GM18907 (cell line): ENCODE results near the gene EMP1.

Source experiments
- ATAC-seq: cut with Tn5 transposase; IDR thresholded peaks from one replicate; pipeline ENCODE4 v1.9.1; 2021; ENCODE audit warnings: mild to moderate bottlenecking, moderate library complexity; ENCODE audit not compliant: unreplicated experiment

EMP1 gene

DNA sequence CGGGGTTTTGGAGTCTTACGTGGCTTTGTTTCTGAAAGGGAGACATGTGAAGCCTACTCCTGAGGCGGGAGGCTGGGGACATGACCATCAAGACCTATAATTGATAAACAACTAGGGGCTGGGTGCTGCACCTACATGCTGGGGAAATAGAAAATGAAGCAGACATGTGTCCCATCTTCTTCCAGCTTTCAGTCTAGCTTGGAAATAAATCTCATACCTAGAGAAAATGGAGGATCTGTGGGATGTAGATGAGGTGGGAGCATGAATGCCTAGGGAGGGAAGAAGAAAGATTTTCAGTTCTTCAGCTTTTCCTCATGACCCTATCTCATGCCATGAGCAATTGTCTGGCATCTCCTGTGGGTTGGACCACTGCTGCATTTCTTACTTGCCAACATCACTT is 22.1 kb downstream of the EMP1 start:
- ATAC-seq: no peak

DNA sequence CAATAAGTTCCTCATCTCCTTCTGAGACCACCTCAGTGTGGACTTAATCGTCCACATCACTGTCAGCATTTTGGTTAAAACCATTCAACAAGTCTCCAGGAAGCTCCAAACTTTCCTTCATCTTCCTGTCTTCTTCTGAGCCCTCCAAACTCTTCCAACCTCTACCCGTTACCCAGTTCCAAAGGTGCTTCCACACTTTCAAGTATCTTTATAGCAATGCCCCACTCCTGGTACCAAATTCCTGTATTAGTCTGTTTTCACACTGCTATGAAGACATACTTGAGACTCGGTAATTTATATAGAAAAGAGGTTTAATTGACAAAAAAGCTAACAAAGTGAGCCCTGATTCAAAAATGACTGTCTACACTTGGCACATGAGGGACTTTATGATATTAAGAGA is 22.8 kb downstream of the EMP1 start:
- no peak for ATAC-seq

DNA sequence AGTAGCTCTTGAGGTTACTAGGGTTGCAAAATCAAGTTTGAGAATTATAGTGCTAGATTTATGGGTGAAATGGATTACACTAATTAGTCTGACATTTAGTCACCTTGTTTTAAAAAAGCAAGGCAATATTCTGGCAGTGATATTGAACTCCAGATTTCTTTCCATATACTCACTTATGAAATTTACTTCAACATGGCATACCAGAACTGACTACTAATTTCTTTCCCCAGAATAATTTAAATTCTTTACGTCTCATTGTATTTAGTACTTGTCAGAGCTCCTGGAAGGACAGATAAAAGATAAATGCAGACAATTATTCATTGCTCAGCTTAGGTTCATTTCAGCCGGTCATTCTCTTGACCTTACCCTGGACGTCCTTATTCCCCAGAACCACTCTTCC is 24.3 kb downstream of the EMP1 start:
- ATAC-seq: no peak

DNA sequence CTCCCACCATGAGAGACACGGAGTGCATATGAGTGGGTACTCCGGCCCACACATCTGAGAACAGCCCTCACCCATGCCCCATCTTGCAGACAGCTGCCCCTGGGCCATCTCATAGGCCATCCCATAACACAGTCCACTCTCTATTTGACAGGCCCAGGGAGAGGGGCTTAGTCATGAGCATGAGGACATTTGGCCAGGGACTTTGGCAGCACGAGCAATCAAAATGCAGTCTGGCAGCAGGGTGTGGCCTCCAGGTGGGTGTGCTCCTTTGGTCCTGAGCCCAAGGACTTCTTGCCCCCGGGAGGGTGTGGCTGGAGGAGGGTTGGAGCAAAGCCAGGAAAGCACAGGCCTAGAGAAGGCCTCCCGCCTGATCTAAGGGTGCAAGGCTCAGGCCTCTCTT is 25.6 kb downstream of the EMP1 start:
- ATAC-seq: no peak

DNA sequence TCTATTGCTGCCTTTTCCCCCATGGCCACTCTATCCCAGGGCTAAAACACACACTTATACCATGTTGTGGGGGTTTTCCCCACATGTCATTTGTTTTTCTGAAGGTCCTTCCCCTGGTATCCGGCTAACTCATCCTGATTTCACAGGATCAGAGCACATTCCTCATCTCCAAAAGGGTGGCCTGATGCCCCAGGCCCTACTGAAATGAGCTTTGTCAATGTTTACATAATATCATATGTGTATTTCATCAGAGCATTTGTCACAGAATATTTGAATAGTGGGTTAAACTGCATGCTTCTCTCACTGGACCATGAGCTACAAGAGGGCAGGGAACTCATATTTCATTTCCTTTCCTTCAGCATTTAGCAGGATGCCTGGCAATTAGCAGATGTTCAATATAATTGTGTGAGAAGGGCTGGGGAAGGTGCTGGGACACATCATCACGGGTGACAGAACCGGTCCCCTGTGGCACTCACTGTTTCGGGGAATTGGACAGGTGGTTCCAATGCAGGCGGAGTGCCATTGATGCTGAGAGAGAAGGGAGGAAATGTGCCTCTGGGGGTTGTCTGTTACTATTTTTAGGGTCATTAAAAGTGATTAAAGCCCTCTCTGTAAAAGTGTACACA is 26.8 kb downstream of the EMP1 start:
- ATAC-seq: no peak

DNA sequence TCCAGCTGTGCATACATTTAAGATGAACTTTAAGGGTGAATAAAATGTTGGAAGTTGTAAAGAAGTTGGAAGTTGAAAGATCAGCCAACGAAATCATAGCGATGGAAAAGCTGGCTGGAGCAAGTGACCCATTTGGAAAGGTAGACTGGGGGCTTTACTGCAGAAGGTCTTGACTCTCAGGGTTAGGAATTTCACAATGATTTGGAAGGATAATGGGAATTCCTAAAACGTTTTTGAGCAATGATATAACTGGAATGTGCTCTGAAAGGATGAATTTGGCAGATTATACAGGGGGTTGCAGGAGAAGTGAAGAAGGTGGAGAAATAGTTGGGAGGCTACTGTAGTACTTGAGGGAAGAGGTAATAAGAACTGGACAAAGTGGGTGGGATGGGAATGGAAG is 27.4 kb downstream of the EMP1 start:
- ATAC-seq: no peak

DNA sequence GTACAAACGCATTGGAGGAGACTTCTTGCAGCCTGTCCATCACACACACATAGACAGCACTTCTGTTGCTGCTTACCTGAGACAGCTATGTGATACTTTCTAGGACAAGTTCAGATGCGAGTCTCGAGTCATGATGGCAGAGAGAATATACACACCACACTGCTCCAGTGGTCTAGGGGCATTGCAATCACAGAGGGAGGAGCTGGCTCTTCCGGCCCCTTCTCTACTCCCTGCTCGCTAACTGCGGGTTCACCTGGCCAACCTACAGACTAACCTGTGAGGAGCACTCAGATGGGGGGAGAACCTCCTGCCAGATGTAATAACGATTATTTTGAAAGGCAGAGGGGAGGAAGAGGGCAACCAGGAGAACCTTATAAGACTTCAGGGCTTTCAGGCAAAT is 30.7 kb downstream of the EMP1 start:
- ATAC-seq: no peak

DNA sequence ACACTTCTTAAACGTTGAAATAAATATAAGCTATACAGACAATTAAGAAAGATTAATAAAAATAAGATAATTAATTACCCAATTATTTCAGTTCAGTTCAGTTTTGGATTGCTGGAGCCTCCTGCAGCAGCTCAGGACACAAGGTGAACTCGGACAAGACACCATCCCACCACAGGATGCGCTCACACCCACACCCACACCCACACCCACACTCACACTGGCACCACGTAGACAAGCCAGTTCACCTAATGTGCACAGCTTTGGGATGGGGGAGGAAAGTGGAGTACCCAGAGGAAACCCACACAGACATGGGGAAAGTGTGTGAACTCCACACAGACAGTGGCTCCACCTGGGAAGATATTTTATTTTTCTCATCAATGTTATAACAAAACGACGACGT is 32.1 kb downstream of the EMP1 start:
- no peak for ATAC-seq

DNA sequence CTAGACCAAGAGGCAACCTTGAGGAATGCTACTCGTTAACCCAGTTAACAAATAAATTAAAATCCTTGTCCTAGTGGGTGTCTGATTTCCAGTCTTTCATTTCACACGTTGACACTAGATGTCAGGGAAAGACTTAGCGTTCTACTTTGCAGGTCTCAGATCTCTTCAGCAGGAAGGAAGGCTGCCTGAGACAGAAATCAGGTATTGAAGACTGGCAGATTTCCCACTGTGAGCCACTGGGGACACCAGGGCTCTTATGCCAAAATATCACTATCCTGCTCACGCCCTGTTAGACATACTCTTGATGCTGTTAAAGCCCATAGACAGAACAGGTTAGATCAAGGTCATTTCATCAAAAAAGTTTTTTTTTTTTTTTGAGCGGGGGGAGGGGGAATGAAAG is 33.0 kb downstream of the EMP1 start:
- ATAC-seq: no peak

DNA sequence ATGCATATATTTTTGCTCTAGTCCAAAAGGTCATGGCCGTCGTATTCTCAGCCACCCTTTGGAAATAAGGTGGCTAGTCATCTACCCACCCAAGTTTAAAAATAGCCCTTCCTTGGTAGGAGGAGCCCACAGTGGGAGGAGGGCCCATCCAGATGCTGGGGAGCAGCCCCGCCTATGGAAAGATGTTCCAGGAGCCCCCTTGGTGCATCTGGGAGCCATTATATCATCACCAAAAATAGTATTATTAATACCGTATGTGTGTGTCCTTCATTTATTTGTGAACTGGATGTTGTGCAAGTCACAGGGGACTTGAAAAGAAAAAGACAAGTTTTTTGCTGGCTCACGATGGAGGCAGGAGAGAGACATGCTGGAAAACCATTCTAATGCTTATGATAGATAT is 34.0 kb downstream of the EMP1 start:
- ATAC-seq: no peak

DNA sequence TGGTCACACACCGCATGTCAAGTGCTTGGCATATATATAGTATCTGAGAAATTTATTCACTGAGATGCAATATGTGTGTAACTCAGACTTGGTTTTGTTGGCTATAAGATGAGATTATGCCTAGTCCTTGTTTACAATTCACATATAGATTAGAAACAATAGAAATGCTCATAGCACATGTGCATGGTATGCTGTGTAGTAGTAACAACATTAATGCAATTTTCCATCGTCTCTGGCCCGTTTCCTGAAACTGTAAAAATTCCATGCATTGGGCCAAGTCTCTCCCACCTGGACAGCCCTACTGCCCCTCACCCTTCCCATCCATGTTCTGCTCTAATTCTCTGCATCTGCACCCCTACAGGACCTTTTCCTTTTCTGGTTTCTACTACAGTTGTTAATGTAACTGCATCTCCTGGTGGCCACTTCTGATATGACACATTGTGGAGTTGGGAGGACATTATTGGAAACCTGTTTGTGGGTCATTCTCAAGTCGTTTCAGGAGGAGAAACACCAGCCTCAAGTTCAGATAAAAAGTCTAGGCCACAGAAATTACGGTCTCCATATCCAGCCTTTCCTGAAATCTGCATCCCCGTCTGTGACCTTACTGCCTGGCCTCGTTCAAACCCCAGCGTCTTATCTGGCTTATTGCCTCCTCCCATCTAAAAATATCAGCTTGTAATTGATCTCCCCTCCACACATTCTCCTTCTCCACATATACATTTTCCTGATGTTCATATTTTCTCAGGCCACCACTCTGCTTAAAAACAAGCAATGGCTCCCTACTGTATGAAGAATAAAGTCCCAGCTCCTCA is 37.5 kb downstream of the EMP1 start:
- ATAC-seq: peak; percentile 51

DNA sequence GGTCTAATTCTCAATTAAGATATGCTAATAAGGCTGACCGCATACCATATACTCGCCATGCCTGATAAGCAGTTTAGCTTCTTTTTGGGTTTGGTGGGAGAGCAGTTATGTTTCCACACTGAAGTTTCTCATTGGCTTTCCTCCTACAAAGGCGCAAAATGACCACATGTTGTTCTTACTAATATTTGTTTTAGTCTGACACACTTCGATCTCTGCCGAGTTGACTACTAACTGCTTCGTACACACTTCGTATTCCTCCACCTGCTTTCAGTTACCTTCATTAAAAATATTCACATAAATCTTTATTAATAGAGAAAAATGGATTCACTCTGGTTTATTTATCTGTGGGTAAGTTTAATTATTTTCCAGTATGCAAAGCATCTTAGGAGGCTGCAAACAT is 41.7 kb downstream of the EMP1 start:
- no peak for ATAC-seq

DNA sequence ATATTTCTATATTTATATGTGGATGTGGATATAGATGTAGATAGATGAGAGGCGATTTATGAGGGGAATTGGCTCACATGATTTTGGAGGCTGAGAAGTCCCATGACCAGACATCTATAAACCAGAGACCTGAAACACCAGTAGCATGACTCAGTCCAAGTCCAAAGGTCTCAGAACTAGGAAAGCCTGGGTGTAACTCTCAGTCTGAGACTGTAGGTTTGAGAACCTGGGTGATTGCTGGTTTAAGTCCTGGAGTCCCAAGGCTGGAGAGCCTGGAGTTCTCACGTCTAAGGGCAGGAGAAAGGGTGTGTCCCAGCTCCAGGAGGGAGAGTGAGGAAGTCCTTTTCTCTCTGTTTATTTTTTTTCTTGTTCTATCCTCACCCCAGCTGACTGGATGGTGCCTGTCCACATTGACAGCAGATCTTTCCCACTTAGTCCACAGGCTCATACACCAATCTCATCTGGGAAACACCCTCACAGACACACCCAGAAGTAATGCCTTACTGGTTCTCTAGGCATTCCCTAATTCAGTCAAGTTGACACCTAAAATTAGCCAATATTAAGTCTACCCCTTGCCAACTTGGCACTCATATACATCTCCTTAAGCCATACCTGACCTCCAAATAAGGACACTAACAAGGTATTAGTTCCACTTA is 45.4 kb downstream of the EMP1 start:
- ATAC-seq: no peak

DNA sequence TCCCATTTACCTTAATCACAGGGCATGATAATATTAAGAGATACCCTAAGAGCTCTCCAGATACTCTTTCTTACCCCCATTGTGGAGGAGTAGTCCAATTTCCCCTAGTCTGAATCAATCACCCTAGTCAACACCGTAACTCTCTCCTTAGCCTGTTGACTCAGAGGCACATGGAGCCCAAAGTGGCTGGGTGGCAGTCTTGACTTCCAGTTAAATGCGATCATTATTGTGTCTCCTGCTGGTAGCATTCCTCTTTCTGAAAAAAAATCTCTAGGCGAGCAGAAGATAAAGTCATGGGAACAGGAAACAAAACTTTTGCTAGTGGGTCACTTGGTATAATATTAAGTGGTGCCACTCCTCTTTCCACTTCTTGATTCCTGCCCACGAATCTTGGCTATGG is 46.4 kb downstream of the EMP1 start:
- no peak for ATAC-seq

DNA sequence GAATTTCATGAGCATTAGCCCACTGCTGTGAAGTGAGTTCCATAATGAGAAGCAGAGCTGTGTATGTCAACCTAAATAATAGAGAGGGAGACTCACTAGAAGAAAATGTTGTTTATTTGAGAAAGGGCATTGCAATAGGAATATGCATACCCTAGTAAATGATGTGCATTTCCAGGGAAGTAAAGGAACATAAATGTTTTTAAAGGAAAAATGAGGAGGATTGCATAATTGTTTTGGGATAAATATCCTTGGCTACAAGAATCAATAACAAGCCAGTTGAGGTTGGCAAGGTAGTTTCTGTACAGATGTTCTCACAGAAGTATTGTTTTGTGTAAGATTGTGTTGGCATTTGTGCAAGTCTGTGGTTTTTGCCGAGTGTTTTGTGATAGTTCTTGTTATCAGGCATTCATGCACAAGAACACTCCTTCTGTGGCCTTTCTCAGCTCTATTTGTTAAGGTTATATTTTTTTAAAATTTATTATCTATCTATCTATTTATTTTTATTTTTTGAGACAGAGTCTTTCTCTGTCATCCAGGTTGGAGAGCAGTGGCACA is 47.1 kb downstream of the EMP1 start:
- ATAC-seq: no peak

DNA sequence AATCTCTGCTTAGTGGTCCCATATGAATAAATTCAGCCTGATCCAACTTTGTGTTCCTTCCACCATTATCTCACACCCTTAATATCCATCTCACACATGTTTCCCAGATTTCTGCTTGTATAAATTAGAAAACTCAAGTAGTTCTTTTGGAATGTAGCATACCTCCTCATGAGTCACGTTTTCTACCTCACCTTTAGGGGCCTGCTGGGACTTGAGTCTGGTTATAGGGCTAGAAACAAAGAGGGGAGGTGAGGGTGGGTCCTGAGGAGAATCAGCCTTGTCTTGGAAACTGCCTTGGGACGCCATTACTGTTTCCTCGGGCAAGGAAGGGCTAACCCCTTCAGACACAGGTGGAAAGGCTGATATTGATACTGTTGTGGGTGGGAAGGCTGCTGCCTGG is 51.1 kb downstream of the EMP1 start:
- no peak for ATAC-seq

DNA sequence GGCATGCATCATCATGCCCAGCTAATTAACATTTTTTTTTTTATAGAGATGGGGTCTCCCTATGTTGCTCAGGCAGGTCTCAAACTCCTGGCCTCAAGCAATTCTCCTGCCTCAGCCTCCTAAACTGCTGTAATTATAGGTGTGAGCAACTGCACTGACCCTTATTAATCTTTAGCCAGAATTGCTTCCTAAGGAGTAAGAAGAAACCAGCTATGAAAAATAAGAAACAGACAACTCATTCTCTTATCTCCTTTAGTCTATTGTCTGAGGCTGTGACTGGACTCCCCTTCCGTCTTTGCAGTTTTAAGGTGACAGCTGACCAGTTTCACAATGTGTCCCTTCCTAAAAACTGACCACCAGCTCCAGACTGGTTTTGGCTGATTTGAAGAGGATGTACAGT is 52.4 kb downstream of the EMP1 start:
- no peak for ATAC-seq

DNA sequence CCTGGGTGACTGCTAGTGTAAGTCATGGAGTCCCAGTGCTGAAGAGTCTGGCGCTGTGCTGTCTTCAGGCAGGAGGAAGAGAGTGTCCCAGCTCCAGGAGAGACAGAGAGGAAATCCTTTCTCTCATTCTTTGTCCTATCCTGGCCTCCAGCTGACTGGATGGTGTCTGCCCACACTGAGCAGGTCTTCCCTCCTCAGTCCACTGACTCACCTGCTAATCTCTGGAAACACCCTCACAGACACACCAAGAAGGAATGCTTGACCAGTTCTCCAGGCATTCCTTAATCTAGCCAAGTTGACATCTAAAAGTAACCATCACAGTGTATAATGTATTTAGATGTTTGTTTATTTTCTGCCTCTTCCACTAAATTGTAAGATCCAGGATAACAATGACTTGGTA is 53.9 kb downstream of the EMP1 start:
- ATAC-seq: no peak

DNA sequence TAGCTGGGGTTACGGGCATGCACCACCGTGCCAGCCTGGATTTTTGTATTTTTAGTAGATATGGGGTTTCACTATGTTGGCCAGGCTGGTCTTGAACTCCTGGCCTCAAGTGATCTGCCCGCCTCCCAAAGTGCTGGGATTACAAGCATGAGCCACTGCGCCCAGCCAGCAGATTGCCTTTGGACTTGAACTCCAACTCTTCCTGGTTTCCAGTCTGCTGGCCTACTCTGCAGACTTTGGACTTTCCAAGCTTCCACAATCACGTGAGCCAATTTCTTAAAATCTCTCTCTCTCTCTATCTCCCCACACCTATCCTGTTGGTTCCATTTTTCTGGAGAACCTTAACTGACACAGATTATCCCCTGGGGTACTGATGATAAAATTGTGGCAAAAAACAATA is 55.0 kb downstream of the EMP1 start:
- no peak for ATAC-seq

DNA sequence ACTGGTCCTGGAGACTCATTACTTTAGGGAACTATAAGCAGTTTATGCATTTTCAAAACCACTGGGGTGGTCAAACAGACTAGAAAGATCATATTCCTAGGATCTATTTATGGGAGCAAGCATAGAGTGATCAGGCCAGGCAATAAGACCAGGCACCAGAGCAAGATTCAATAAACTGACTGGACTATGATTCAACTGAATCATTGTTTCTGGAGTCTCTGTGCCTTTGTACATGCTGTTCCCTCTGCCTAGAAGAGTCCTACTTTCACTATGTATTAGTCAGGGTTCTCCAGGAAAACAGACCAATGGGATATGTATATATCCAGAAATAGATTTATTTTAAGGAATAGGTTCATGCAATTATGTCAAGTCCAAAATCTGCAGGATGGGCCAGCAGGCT is 55.5 kb downstream of the EMP1 start:
- ATAC-seq: no peak

DNA sequence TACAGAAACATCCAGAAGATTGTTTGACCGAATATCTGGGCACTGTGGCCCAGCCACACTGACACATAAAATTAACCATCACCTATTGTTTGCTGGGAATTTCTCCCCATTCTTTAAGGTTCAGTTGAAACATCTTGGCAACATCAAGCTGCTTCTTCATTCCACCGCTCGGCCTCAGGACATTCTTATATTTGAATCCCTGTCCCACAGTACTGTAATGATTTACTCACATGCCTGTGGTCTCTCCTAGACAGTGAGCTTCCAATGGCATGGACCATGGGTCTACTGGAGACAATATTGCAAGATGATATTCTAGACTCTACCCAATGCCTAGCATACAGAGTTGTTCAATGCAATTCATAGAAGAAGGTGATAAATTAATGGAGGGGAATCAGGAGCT is 56.1 kb downstream of the EMP1 start:
- ATAC-seq: no peak
